ENCODE measurements around the gene MON2.

GRCh38 chr12:62517887-62518286, 51.3 kb downstream of the MON2 start:
- TF ChIP-seq POLR2AphosphoS5 (IDR thresholded peaks at IDR 0.05; ENCODE audit: low read depth, low read length) (no peak), CTCF (IDR thresholded peaks at IDR 0.05) (no peak), SIN3A (IDR thresholded peaks at IDR 0.05; ENCODE audit: borderline replicate concordance, insufficient read depth, low read depth, low read length) (no peak)
